Activated gamma-delta T cell treated with Interleukin-2 at 50 U/mL for 16 hours (primary cell): ENCODE data around the gene PKDREJ.
A peak's percentile ranks its signal among the peaks of the same experiment; 100 is the strongest.

Experiments
- DNase-seq: peaks from one replicate; pipeline ENCODE4 v3.0.0-alpha.2; 2020

PKDREJ gene

GRCh38 chr22:46262449-46263215, 511 bp downstream of the PKDREJ start:
- DNase-seq = peak; percentile 21

GRCh38 chr22:46260038-46260437, 3.1 kb downstream of the PKDREJ start:
- no peak for DNase-seq

GRCh38 chr22:46259374-46259773, 3.8 kb downstream of the PKDREJ start:
- no peak for DNase-seq

- no peak for DNase-seq
Measured at GRCh38 chr22:46256358-46256958, 6.7 kb downstream of the PKDREJ start.

- DNase-seq = no peak
Measured at GRCh38 chr22:46251816-46252380, 11.2 kb downstream of the PKDREJ start.

- no peak for DNase-seq
Measured at GRCh38 chr22:46251266-46251665, 11.9 kb downstream of the PKDREJ start.

- DNase-seq = no peak
Measured at GRCh38 chr22:46250783-46251125, 12.4 kb downstream of the PKDREJ start.

- DNase-seq = peak; percentile 93
Measured at GRCh38 chr22:46250035-46250782, 12.9 kb downstream of the PKDREJ start, which contains the start of gene CDPF1. Gene CDPF1 (minus strand): TSS chr22:46250293. CDS start chr22:46248284, 2,009 bp downstream.

- DNase-seq = no peak
Measured at GRCh38 chr22:46247443-46247975, 15.6 kb downstream of the PKDREJ start.

GRCh38 chr22:46246178-46246577, 17.0 kb downstream of the PKDREJ start:
- DNase-seq = no peak

- no peak for DNase-seq
Measured at GRCh38 chr22:46245511-46245910, 17.6 kb downstream of the PKDREJ start.

- no peak for DNase-seq
Measured at GRCh38 chr22:46244771-46245170, 18.4 kb downstream of the PKDREJ start.

- no peak for DNase-seq
Measured at GRCh38 chr22:46242076-46242475, 21.1 kb downstream of the PKDREJ start.

- DNase-seq = no peak
Measured at GRCh38 chr22:46241396-46242007, 21.6 kb downstream of the PKDREJ start.

GRCh38 chr22:46240907-46241306, 22.2 kb downstream of the PKDREJ start:
- no peak for DNase-seq

- DNase-seq = no peak
Measured at GRCh38 chr22:46240506-46240905, 22.6 kb downstream of the PKDREJ start.

GRCh38 chr22:46240073-46240472, 23.1 kb downstream of the PKDREJ start:
- DNase-seq = no peak

- DNase-seq = no peak
Measured at GRCh38 chr22:46239261-46240048, 23.7 kb downstream of the PKDREJ start.

- no peak for DNase-seq
Measured at GRCh38 chr22:46238541-46238940, 24.6 kb downstream of the PKDREJ start.

GRCh38 chr22:46237453-46238124, 25.6 kb downstream of the PKDREJ start:
- no peak for DNase-seq

- no peak for DNase-seq
Measured at GRCh38 chr22:46234969-46235368, 28.2 kb downstream of the PKDREJ start.
